ENCODE measurements around the gene LMNTD1.

DNA sequence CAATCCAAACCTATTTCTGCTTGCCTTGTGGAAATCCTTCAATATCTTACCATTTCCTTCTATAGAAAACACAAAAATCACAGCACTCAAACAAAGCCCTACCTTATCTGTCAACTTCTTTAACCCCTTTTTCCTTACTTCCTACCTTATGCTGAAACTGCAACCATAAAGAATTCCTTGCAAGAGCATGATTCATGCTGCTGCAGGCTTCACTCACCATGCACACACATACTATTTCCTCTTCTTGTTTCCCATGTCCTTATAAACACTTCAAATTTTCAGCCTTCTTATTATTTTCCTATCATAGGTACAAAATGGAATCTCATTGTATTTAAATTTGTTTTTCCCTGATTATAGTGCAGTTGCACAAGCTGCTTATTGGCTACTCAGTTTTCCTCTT, 23.3 kb downstream of the LMNTD1 start:
- TF ChIP-seq, protein P1, sequence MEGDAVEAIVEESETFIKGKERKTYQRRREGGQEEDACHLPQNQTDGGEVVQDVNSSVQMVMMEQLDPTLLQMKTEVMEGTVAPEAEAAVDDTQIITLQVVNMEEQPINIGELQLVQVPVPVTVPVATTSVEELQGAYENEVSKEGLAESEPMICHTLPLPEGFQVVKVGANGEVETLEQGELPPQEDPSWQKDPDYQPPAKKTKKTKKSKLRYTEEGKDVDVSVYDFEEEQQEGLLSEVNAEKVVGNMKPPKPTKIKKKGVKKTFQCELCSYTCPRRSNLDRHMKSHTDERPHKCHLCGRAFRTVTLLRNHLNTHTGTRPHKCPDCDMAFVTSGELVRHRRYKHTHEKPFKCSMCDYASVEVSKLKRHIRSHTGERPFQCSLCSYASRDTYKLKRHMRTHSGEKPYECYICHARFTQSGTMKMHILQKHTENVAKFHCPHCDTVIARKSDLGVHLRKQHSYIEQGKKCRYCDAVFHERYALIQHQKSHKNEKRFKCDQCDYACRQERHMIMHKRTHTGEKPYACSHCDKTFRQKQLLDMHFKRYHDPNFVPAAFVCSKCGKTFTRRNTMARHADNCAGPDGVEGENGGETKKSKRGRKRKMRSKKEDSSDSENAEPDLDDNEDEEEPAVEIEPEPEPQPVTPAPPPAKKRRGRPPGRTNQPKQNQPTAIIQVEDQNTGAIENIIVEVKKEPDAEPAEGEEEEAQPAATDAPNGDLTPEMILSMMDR (conservative IDR thresholded peaks at IDR 0.05; ENCODE audit: low read depth in 2 of 2): no peak
- TF ChIP-seq JUNB (IDR thresholded peaks at IDR 0.05; ENCODE audit: unreplicated experiment) (no peak), EZH2 (IDR thresholded peaks at IDR 0.05; ENCODE audit: low read depth, unreplicated experiment) (no peak), POLR2AphosphoS5 (IDR thresholded peaks at IDR 0.05; ENCODE audit: low read depth) (no peak), EZH2phosphoT487 (IDR thresholded peaks at IDR 0.05; ENCODE audit: unreplicated experiment) (no peak), CREB1 (CRISPR knock-in tag; IDR thresholded peaks at IDR 0.05; ENCODE audit: low read depth) (no peak), ZNF114 (CRISPR knock-in tag; IDR thresholded peaks at IDR 0.05) (no peak), ZNF331 (CRISPR knock-in tag; IDR thresholded peaks at IDR 0.05; ENCODE audit: low read depth) (no peak)
- TF ChIP-seq, protein P2, sequence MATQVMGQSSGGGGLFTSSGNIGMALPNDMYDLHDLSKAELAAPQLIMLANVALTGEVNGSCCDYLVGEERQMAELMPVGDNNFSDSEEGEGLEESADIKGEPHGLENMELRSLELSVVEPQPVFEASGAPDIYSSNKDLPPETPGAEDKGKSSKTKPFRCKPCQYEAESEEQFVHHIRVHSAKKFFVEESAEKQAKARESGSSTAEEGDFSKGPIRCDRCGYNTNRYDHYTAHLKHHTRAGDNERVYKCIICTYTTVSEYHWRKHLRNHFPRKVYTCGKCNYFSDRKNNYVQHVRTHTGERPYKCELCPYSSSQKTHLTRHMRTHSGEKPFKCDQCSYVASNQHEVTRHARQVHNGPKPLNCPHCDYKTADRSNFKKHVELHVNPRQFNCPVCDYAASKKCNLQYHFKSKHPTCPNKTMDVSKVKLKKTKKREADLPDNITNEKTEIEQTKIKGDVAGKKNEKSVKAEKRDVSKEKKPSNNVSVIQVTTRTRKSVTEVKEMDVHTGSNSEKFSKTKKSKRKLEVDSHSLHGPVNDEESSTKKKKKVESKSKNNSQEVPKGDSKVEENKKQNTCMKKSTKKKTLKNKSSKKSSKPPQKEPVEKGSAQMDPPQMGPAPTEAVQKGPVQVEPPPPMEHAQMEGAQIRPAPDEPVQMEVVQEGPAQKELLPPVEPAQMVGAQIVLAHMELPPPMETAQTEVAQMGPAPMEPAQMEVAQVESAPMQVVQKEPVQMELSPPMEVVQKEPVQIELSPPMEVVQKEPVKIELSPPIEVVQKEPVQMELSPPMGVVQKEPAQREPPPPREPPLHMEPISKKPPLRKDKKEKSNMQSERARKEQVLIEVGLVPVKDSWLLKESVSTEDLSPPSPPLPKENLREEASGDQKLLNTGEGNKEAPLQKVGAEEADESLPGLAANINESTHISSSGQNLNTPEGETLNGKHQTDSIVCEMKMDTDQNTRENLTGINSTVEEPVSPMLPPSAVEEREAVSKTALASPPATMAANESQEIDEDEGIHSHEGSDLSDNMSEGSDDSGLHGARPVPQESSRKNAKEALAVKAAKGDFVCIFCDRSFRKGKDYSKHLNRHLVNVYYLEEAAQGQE (IDR thresholded peaks at IDR 0.05; ENCODE audit: unreplicated experiment): no peak
- TF ChIP-seq, protein P3, sequence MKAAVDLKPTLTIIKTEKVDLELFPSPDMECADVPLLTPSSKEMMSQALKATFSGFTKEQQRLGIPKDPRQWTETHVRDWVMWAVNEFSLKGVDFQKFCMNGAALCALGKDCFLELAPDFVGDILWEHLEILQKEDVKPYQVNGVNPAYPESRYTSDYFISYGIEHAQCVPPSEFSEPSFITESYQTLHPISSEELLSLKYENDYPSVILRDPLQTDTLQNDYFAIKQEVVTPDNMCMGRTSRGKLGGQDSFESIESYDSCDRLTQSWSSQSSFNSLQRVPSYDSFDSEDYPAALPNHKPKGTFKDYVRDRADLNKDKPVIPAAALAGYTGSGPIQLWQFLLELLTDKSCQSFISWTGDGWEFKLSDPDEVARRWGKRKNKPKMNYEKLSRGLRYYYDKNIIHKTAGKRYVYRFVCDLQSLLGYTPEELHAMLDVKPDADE (IDR thresholded peaks at IDR 0.05): no peak

All from GM23338 (cell line).